Epithelial cell of esophagus (primary cell): ENCODE results near the gene TNFSF11.

Source experiments
- DNase-seq: peaks from one replicate; pipeline ENCODE4 v3.0.0; 2010; ENCODE audit warnings: low read depth
- H3K4me3 ChIP-seq: 2 replicates; pipeline ENCODE4 v1.5.1; 2011; ENCODE audit warnings: mild to moderate bottlenecking, low read length, control low read depth
- CTCF ChIP-seq: IDR thresholded peaks from 2 replicates; pipeline ENCODE4 v1.5.1; 2011; ENCODE audit warnings: low read depth, mild to moderate bottlenecking, low read length, control low read depth, inconsistent platforms; ENCODE audit not compliant: insufficient read depth; ENCODE audit errors: missing control alignments

Gene TNFSF11, protein sequence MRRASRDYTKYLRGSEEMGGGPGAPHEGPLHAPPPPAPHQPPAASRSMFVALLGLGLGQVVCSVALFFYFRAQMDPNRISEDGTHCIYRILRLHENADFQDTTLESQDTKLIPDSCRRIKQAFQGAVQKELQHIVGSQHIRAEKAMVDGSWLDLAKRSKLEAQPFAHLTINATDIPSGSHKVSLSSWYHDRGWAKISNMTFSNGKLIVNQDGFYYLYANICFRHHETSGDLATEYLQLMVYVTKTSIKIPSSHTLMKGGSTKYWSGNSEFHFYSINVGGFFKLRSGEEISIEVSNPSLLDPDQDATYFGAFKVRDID

DNA sequence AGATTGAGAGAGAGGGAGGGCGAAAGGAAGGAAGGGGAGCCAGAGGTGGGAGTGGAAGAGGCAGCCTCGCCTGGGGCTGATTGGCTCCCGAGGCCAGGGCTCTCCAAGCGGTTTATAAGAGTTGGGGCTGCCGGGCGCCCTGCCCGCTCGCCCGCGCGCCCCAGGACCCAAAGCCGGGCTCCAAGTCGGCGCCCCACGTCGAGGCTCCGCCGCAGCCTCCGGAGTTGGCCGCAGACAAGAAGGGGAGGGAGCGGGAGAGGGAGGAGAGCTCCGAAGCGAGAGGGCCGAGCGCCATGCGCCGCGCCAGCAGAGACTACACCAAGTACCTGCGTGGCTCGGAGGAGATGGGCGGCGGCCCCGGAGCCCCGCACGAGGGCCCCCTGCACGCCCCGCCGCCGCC lies at the start of gene TNFSF11:
TSS of gene TNFSF11 (plus strand) at position 142 of the 400 bp plus-strand sequence. CDS start at position 294, 152 bp downstream.
- H3K4me3 ChIP-seq, result peak within 1 kb of the TSS; percentile 44
- no peak for TF ChIP-seq CTCF
- peak; percentile 14 for DNase-seq

DNA sequence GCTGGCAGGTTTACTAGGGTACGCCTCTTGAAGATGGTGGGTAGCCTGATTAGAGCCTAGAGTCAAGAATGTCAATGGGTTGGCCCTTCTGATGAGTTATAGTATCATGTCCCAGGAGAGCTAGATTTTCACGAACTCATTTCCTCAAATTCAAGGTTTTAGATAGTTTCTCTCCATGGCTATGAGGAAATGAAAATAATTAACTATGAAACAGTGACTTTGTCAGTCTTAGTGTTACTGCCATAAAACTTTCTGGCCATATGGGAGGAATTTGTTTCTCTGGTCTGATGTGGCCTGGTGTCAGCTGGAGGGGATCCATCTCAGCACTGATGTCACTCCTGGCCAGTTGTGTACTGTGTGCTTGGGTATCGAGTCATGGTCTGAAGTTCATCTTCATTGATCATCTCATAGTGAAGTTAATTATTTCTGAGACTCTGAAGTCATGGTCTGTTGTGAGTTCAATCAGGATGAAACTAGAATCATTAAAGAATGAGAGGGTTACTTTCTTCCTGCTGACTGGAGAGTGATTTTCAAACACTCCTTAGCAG lies 49.4 kb upstream of the TNFSF11 start:
- TF ChIP-seq CTCF, result no peak
- DNase-seq, result no peak

GRCh38 chr13:42525035-42525504 lies 48.9 kb upstream of the TNFSF11 start:
- peak; percentile 71 for DNase-seq
- no peak overlapping the region for H3K4me3 ChIP-seq
- no peak for TF ChIP-seq CTCF

More for the DNA sequence above, 49.4 kb upstream of the TNFSF11 start:
- H3K4me3 ChIP-seq, result no peak overlapping the region

DNA sequence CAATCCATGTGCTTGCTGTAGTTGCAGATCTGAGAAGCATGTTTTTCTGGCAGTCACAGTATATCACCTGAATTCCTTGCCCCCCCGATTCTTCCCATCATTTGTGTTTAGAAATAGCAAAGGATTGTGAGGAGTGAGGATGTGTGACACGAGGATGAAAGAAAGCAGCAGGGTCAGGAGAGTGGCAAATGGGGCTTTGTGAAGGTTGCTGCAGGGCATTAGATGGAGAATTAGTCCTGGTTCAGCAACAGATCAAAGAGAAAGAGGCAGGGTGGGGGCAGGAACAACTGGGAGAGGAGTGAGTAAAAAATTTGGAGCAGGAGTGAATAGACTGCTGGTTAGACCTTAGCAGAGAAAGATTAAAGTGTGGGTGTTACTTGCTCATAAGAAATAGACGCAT lies 47.7 kb upstream of the TNFSF11 start:
- no peak for TF ChIP-seq CTCF
- H3K4me3 ChIP-seq, result no peak overlapping the region
- no peak for DNase-seq

DNA sequence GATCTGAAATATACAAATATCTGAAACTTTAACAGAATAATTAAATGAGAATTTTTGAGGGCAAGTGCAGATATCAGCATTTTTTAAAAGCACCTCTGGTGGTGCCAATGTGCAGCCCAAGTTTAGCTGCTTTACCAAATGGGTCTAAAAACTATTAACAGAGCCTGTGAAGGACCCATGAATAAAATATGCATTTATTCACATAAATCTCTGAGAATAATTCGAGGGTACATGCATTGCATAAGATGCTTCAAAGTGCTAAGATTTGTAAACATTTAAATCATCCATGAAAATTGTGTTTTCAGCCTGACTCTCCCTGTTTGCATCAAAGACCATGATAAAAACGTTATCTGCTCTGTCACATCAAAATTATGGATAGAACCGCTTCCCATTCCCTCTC lies 47.1 kb upstream of the TNFSF11 start:
- H3K4me3 ChIP-seq, result no peak overlapping the region
- DNase-seq, result no peak
- no peak for TF ChIP-seq CTCF

DNA sequence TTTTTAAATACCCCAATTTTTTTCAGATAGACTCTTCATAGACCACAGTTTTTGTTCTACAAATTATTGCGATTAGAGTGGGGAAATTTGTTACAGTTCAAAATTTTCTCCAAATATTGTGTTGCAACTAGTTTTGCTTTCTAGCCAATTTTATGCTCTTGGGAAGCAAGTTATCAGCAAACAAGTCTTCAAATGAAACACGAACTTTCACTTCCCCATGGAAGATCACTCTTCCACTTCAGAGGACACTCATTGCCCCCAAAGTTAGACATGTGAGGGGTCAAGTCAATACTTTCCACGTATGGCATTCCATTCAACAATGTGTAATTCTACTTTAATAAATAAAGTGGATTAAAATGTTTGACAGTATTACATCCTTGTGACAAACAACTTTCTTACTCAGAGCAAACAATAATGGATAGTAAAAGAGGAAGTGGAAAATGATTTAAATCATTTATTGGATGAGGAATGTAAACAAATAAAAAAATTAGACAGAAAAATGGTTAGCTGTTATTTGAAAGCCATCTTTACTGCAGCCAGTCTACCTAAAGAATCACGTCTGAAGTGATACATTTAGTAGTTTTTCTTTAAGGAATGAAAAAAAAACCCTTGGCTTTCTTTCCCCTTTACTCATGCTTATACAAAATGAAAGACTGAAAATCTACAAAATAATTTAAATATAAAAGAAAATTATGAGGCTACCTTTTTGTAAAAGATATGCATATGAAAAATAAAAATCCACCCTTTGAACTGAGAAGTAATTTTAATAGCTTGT lies 41.2 kb upstream of the TNFSF11 start:
- TF ChIP-seq CTCF, result no peak
- no peak for DNase-seq
- H3K4me3 ChIP-seq, result no peak overlapping the region
